ENCODE results near the gene CCDC157.

DNA sequence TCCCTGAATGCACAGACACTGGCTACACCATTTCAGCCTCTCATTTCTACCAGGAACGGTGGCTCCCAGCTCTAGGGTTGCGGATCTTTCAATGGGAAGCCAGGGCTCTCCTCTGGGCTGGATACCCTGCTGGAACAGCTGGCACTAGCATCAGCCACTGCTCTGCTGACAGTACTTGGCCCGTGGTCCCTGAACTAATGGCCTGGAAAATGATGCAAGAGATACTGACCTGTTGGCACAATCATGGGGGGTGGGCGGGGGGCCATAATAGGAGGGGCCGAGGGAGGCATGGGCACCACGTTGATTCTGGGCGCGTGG, 19.4 kb upstream of the CCDC157 start:
- TF ChIP-seq YY1 (IDR thresholded peaks at IDR 0.05; ENCODE audit: insufficient read depth, insufficient read length) (no peak), SUZ12 (IDR thresholded peaks at IDR 0.05; ENCODE audit: extremely low read depth, insufficient read depth, insufficient read length) (no peak)
